Renal cortical epithelial cell (primary cell): Measurements from ENCODE around the gene TNP2. TPM values are rescaled to one million over a fixed set of nuclear protein-coding genes. Genes with fewer than 3 reads are reported as not detected.

ENCODE experiments used
- DNase-seq: peaks from one replicate; pipeline ENCODE4 v3.0.0-alpha.2; 2011; ENCODE audit warnings: low read depth
- total RNA-seq: library from RNA; depleted of rRNA; stranded (reverse); fragments of >200 nt; gene quantifications from 2 replicates; pipeline ENCODE4 v1.2.3, GENCODE V29; 2014

The TNP2 gene
- total RNA-seq, 1 donor from 2014 or later: not detected

DNA sequence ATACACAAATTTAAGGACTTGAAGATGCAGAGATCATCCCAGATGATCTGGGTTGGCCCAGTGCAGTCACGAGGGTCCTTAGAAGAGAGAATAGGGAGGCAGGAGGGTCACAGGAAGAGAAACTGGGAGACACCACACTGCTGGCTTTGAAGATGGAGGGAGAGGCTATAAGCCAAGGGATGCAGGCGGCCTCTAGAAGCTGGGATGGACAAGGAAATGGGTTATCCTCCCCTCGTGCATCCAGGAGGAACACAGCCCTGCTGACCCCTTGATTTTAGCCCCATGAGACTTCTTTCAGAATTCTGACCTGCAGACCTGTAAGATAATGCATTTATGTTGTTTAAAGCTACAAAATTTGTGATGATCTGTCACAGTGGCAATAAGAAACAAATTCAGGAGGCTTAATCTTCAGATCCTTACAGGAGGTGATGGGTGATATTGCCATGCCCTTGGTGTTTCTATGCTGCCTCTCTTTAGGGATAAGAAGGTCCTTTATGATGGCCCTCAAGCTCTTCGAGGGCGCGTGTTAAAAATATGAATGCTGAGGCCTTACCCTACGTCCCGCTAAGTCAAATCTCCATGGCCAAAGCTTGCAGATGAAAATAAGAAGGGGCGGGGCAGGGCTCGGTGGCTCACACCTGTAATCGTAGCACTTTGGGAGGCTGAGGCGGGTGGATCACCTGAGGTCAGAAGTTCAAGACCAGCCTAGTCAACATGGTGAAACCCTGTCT lies 8.6 kb upstream of the TNP2 start:
- DNase-seq: no peak

DNA sequence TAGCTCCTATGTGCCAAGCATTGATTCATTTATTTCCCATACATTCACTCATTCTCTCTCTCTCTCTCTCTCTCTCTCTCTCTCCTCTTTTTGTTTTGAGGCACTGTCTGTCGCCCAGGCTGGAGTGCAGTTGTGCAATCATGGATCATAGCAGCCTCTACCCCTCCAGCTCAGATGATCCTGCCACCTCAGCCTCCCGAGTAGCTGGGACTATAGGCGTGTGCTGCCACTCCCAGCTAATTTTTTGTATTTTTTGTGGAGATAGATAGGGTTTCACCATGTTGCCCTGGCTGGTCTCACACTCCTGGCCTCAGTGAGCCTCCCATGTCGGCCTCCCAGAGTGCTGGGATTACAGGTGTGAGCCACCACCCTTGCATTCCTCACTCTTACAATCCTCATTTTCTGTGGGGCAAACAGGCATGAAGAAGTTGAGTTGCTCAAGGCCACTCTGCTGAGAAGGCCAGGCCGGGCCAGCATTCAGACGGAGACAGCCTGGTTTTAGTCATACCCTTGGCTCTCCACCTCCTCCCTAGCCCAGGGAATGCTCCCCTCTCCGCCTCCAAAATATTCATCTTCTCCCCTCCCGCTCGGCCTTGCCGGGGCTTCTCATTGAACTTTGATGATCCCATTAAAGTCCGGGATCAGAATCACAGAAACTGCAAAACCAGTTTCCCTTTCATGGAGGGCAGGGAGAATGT lies 7.9 kb upstream of the TNP2 start:
- no peak for DNase-seq

DNA sequence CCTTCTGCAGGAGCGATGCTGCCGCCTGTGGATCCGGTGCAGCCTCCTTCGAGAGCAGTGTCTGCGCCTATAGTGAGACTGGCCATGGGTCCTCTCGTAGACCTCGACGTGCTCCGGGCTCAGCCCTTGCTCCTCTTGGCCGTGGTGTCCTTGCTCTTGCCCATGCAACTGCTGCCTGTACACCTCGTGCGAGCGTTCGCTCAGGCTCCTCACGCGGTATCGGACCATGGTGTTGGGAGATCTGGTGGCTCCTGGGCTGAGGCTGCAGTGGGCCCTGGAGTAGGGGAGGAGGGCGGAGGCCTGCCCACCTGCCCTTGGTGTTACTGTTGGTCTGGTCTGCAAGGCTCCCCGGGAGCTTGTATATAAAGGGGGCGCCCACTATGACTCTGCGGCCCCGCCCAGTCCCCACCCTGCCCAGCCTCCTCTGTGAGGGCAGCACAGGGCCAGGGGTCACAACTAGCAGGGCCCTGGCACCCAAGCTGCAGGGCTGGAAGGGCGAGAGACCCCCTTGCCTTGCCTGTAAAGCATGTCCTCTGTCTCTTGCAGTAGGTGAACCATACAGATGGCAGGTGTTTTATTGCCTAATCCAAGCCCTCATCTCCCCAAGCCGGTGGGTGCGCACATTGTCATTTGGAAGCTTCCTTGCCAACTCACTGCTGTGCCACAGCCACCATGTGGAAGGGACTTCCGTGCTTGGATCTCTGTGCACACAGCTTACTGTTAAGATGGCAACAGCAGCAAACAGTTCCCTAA lies 7.2 kb upstream of the TNP2 start, which contains the start of gene PRM2:
PRM2 (minus strand) TSS at position 338 of the 753 bp plus-strand sequence; CDS start at position 228, 110 bp downstream.
- DNase-seq: no peak

DNA sequence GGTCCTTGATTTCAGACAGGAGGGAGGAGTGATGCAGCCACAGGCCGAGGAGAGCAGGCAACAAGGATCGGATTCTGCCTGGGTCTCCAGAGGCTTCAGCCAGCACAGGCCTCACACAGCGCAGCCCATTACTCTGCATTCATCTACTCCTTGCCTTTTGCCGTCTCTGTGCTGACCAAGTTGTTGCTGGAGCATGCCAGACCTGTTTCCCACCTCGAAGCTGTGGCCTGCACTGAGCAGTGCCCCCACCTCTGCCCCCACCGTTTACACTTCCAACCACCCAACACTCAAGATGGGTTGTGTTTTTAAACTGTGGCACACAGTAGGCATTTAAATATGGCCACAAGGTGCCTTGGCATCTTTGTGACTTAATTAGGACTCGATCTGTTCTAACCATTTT lies 5.8 kb upstream of the TNP2 start:
- no peak for DNase-seq

DNA sequence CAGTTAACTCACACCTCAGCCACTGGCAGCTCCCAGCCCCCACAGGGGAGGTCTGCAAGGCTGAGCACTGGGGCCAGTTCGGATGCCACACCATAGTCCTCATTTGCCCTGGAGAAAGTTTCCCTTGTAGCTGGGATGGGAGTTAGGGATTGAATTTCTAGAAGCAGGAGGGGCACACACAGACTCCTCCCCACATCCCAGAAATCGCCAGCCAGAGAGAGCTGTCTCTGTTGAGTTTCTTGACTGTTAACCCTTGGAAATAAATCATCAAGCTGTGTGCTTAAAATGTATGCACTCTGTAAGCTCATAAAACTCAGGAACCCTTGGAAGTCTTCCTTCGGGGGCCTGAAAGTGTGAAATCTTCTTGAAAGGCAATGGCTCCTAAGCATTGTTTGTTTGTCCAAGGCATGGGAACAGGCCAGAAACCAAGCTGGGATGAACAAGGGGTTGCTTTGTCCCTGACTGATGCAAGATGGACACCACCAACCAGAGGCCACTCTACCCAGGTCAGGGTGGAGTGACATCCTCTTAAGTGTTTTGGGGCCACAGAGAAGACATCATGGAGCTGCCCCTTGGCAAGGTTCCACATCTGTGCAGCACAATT lies 4.7 kb upstream of the TNP2 start:
- no peak for DNase-seq

DNA sequence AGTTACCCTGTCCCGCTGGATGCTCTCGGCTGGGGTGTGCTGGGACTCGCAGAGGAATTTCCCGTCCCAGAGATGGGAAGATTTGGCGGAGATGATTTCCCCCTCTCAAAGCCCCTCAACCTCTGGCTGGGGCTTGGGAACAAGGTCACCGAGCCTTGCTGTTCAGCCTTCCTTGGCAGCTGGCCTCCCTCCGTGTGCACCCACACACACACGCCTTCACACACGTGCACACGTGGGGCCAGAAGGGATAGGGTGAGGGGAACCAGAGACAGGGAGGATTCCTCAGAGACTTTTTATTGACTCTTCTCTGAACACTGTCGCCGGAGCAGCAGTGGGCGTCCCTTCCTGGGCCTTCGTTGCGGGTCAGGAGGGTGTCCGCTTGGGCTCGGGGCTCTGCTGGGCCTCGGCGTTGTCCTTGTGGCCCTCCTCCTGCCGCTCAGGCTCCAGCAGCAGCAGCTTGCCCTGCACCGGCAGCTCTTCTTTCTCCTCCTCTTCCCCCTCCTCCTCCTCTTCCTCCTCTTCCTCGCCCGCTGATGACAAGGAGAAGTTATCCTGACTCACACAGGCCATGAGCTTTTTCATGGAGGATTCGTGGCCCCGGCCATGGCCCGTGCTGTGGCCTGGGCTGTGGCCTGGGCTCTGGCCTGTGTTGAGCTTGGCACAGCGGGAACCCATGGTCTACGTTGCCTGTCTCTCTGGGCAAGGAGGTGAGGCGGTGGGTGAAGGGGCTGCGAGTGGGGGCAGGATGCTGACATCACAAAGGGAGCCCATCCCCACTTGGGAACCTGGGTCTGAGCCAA lies 4.0 kb upstream of the TNP2 start, which contains the start of gene PRM3:
PRM3 (minus strand) TSS at position 709 of the 800 bp plus-strand sequence; CDS start at position 675, 34 bp downstream.
- DNase-seq: no peak

DNA sequence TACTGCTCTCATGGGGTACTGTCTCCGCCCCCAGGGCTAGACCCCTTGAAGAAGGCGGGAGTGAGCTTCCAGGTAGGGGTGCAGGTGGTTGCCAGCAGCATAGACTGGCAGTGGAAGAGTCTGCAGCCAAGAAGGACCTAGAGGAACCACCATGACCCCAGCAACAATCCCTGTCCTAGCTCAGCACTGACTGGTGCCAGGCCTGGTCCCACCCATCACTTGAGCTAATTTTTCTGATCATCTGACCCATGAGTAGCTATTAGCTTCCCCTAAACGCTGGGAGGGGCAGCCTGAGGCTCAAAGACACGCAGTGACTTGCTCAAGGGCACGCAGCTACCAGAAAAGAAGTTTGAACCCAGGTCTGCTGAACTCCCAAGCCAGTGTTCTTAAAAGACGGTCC lies 3.4 kb upstream of the TNP2 start:
- no peak for DNase-seq

DNA sequence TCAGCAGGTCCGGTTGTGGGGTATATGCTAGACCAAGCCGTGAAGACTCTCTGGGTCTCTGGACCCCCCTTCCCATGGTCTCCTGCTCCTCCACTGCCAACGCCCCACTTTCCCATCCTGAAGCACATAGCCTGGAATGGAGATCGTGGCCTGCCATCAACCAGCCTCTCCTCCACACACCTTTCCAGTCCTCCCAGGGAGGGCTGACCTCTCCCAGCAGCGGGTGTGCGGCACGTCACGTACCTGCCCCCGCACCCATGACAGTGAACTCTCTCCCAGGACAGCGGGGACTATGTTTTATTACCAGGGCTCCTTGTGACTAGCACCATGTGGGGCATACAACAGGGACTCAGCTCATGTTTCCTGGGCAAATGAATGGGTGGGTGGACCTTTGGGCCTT lies 2.5 kb upstream of the TNP2 start:
- no peak for DNase-seq

DNA sequence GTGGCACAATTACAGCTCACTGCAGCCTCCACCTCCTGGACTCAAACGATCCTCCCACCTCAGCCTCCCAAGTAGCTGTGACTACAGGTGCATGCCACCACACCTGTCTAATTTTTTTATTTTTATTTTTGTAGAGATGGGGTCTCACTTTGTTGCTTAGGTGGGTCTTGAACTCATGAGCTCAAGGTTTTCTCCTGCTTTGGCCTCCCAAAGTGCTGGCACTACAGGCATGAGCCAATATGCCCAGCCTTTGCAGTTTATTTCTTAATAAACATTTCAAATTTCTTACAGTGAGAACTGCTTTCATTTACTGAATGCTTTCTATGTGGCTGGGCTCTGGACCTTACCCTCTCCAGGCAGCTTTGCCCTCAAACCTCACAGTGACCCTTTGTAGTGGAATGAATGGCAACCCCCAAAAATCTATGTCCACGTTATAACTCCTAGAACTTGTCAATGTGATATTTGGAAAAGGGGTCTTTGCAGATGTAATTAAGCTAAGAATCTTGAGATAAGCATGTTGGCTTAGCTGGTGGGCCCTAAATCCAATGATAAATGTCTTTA lies 1.6 kb upstream of the TNP2 start:
- no peak for DNase-seq

DNA sequence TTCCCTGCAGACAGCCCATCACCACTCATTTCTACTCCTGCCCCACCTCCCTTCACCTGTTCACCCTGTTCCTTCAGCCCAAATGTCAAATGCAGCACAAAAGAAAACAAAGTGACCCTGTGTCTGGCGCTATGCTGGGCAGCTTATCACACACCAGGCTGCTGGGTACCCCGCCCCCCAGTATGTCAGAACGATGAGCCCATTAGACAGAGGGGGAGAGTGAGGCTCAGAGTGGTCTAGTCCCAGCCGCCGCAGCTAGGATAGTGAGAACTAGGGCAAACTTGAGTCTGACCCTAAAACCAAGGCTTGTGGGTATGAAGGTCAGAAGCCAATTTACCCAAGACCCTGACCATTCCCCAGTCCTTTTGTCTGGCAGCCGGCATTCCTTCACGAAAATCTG lies 4.0 kb downstream of the TNP2 start:
- no peak for DNase-seq

DNA sequence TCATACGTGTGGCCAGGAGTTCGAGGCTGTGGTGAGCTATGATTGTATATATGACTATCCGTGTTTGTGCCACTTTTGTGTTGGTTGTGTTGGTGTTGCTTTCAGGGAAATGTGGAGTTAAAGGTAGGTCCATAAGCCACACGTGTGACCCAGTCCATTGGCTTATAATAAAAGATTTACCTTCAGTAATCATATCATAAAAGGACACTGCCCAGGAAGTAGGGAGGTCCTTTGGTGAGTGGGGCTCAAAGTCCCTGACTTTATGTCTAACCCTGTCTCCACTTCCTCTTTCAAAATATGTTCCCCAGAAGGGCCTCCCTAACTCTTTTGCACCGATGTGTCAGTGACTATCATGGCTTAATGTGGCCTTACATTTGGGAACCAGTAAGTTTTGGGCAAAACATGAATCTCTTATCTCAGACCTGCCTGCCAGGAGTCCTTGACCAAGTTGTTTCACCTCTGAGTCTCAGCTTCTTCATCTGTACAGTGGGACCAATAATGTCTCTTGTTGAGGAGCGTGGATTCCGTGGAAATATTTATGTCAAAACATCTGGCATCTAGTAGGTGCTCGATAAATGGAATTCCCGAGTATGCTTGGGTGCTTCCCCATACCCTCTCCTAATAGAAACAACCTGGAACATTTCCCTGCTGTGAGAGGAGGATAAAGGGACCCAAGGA lies 4.8 kb downstream of the TNP2 start:
- DNase-seq: no peak

DNA sequence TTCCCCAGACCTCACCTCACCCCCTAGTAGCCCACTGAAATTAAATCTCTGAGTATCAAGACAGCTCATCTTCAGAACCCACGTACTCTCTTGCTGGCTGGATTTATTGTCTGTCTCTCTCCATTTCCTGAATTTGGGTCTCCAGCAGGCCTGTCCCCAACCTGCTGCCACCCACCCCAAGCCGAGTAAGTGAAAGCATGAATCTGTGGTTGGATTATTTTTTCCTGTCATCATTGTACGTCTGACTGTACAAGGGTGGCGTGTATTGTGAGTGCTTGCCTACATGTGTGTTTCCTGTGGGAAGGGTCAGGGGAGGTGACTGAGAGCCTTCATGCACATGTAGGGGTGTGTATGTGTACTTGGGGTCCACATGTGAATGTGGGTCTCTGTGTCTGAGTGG lies 5.4 kb downstream of the TNP2 start:
- no peak for DNase-seq

DNA sequence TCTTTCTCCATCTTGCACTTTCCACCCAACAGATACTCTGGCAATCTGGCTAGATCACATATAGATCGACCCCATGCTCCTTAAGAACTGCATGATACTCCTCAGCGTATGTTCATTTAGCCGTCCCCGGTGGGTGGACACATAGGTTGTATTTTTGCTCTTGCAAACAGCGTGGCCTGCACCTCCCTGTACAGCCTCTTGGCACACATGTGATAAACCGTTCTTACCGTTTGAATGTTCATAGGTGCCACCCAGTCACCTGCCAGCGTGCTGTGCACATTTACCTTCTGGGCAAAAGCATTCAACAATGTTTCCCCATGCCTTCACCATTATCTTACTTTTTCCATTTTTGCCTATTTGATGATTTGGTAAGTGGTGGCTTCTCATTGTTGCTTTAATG lies 6.2 kb downstream of the TNP2 start:
- DNase-seq: no peak

DNA sequence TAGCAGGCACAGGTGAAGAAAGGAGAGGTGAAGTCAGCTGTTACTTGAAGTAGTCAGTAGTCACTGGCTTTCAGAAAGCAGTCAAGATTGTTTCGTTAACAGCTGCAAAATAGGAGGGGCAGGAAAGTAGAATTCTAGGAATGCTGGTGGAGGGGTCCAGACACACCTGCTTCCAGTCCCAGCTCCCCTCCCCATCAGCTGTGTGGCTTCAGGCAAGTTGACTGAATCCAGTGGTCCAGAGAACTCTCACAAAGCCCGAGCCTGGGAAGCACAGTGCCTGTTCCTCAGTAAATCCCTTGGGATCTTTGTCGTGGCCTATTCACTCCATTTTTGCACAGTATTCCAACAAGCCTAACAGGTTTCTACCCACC lies 8.5 kb downstream of the TNP2 start:
- no peak for DNase-seq

DNA sequence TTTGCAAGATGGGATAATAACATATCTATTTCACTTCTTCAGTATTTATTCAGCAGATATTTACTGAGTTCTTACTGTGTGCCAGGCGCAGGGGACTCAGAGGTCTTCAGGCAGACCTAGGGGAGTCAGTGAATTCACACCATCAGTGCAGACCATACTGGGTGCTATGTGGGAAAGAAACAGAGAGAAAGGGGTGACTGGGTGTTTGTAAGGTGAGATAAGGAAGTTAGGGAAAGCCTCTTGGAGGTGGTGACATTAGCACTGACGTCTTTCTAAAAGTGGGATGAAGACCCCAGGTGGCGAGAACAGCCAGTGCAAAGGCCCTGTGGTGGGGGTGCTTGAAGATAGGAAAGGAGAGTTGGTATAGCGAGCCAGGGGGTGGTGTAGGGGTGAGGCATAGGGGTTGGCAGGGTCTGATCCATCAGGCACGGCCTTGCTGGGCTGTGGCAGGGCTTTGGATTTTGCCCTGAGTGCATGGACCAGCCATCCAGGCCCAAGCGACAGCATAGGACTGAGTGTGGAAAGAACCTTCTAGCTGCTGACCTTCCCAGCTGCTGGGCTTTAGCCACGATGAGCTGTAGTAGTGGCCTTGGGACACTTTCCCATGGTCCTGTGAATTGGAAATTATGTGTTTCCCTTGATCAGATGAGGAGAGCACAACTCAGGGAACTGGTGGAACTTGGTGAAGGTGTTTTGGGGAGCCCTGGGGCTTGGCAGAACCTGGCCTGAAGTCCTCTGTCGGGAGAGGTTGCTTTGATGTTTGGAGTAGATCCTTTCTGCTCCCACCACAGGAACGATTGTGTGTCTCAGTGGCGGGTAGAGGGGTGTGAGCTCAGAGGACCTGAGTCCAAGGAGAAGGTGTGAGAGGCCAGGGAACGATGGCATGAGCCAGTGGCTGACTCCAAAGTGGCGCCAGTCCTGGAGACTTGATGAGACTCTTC lies 9.2 kb downstream of the TNP2 start:
- no peak for DNase-seq

DNA sequence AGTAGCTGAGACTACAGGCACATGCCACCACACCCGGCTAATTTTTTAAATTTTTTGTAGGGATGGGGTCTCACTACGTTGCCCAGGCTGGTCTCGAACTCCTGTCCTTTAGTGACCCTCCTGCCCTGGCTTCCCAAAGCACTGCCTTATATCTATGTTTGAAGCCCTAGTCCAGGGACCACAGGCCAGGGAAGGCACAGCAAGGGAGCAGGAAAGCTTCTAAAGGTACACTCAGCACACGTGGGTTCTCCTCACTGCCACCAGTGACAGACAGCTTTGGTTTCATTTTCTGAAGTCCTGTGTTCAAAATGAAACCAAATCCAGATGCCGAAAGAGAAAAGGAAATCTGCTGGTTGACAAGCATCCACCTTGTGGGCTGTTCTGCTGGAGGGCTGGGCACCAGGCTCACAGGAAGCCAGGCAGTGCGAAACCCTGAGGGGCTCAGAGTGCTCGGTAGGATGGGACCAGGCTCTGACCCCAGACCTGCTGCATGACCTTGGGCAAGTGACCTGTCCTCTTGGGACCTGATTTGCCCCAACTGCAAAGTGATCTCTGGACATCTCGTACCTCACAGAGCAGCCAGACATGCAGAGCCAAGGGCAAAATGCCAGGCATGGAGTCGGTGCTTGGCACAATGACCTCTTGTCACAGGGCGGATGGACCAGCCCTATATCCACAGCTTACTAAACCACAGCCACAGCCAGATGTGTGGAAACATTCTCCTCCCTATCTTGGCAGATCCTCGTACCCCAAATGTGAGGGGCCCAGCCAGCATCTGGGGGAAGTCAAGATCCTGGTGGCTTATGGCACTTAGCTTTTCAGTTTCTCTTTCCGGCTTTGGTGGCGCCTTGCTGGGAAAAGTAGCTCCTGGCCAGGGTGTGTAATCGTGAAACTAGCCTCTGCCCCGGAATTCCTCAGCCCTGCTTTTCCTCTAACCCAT lies 10.3 kb downstream of the TNP2 start:
- no peak for DNase-seq

DNA sequence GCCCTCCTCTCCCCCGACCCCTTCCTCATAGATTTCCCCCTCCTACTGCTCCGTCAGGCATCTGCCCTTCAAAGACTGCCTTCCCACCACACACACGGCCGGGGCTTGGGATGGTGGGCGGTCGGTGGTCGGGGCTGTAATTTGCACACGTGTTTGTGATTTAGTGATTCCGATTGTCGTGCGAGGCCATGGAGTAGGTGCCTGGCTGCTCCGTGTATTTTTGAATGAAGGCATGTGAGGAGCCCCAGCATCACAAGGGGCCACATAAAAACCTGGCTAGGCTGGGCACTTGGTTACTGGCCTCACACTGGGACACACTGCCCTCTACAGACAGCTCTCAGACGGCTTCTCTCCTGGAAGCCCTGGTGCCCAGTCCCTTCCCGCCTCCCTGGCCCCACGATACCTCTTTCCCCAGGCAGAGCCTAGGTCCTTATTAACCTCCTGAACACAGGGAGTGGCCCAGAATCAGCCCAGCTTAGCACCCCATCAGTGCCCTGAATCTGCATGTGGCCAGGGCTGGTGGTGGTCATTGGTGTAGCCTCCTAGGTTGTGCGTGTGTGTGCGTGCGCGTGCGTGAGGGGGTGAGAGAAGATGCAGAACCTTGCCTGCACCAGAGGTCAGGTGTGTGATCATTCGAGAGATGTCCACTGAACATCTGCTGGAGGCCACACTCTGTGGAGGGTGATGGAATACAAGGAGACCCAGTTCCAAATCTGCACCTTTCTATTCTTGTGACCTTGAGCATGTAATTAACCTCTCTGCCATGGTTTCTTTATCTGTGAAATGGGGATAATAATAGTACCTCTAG lies 11.8 kb downstream of the TNP2 start:
- peak; percentile 69 for DNase-seq
